GM18517 (cell line): ENCODE data around the gene CAND1.
"Not testable (repeated sequence)": the region's sequence is repeated elsewhere in the genome, so short reads cannot be mapped to it uniquely, and the experiment has no call there.

Source experiments
- ATAC-seq: cut with Tn5 transposase; IDR thresholded peaks from one replicate; pipeline ENCODE4 v1.9.1; 2021; ENCODE audit warnings: mild to moderate bottlenecking, moderate library complexity; ENCODE audit not compliant: unreplicated experiment

CAND1 gene

GRCh38 chr12:67339530-67339929, 70.4 kb downstream of the CAND1 start:
- no peak for ATAC-seq

GRCh38 chr12:67341086-67341485, 71.9 kb downstream of the CAND1 start:
- ATAC-seq, result not testable (repeated sequence)

- ATAC-seq, result no peak
These were observed 76.0 kb downstream of the CAND1 start for GRCh38 chr12:67344979-67345710.

- ATAC-seq, result no peak
These were observed 79.5 kb downstream of the CAND1 start for GRCh38 chr12:67348683-67349082.

- no peak for ATAC-seq
These were observed 83.5 kb downstream of the CAND1 start for GRCh38 chr12:67352682-67353081.

- ATAC-seq, result no peak
These were observed 85.2 kb downstream of the CAND1 start for GRCh38 chr12:67354322-67354721.

- ATAC-seq, result no peak
These were observed 85.8 kb downstream of the CAND1 start for GRCh38 chr12:67354966-67355365.

DNA sequence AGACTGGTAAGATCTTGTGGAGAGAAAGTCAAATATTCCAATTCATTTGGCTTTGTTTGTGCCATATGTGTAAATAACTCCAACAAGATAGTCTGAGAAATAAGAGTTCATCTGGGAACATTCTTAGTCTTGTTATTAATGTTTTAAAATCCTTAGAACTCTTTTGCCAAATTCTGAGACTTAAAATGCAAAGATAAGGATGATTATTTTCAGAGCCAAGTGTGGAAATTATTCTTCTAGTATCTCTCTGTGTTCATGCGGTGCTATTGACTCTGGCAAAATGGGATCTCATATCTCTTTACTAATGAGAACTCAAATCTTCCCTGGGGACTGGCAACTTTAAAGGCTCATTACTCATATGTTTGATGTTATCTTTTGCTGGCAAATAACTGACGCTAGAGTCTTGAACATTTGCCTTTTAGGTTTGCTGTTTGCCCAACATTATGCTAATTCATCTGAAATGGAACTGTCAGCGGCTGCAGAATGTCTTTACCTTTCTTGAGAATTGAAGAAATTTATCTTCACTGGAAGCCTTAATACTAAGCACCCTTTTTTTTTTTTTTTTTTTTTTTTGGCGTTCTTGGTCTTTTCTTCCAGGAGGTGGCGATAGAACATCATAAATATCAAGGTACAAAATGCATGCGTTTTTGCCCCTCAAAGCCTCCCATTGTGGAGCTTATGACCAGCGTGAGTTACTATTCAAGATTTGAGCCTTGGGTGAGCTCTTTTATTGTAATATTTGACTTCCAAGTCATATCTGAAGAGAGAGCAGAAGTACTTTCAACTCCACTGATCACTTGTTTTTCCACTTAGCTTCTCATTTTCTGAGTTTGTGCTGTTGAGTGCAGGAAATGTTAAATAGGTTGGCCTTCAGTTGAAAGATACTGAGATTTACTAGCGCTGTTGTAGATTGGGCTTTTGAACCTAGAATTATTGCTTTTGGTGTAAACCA, 86.5 kb downstream of the CAND1 start:
- ATAC-seq, result no peak

- no peak for ATAC-seq
These were observed 87.2 kb downstream of the CAND1 start for GRCh38 chr12:67356380-67356774.

DNA sequence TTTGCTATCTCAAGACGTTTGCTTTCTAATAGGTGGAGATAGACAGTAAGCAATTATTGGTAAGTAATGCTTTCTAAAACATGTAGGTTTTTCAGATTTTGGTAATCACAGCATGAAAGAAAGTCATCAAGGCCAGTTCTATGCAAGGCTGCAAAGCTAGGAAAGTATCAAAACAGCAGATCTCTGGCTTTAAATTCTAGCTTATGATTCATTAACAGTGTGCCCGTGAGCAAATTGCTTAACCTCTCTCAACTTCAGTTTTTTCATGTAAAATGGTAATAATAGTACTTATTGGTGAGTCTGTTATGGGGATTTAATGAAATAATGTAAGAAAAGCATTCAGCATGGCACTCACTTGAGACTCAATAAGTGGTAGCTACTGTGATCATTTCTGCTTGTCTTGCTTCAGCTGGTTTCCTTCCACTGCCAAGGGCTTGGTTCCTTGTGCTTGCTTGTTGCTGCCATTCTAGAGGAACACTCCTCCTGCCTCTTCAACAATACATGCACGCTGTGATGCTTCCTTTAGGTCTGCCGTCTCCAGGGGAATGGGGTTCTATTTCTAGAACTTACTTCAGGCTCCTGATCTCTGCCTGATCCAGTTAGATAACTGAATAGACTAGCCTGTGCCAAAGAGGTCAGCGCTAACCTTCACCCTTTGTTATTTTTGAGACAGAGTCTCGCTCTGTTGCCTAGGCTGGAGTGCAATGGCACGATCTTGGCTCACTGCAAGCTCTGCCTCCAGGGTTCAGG, 88.4 kb downstream of the CAND1 start:
- no peak for ATAC-seq

- no peak for ATAC-seq
These were observed 89.7 kb downstream of the CAND1 start for GRCh38 chr12:67358781-67359338.

DNA sequence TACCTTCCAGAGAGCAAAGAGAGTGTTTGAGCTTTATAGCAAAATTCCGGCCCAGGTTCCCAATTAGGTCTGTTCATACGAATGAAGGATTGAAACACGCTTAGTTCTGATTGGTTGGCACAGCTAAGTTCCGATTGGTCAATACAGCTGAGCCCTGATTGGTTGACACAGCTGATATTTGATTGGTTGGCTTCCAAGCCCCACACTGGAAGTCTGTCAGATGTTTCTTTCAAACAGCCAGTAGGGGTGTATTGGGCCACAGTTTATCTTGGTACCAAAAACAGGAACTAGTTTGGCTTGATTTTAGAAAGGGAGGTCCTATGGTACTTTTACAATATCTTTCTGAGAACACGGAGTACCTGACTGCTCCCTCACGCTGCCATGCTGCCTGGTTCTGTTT, 93.4 kb downstream of the CAND1 start:
- no peak for ATAC-seq

DNA sequence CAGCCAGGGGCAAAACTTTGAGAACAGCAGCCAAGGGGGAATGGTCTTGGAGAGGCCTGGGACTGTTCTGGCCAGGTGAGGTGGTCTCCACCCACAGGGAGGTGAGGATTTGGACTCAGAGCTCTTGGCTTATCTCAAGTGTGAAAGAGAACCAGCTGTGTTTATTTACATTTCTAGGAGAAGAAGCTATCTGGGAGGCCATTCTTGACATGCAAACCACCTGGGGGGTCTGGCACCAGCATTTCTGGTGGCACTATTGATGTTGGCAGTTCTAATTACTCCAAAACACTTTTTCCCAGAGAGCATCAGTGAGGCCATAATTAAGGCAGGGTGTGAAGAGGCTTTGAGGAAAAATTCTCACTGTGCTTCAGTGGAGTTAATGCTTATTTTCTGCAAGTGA, 95.1 kb downstream of the CAND1 start:
- no peak for ATAC-seq

DNA sequence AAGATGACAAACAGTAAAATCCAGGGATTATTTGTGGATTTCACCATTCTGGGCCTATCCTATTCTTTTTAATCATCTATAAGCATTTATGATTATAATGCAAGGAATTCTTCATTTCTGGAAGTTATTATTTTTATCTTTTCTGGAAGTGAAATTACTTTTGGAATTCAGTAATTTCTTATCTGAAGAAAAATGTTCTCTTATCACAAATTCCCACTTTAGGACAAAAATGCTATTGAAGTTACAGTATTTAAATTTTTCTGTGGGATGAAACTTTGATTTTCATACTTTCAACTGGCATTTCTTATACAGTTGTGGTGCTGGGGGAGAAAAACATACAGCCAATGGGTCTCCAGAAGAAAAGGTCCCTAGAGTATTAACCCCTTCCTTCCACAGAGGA, 96.0 kb downstream of the CAND1 start:
- no peak for ATAC-seq

- no peak for ATAC-seq
These were observed 98.7 kb downstream of the CAND1 start for GRCh38 chr12:67367843-67368242.
